Stimulated activated CD4-positive, alpha-beta T cell treated with anti-CD3 and anti-CD28 coated beads, Interleukin-1b, Interleukin-23, amount 100 ng/mL, for 4 hours (primary cell): ENCODE measurements around the gene CIZ1.
A peak's percentile ranks its signal among the peaks of the same experiment; 100 is the strongest.

ENCODE experiments used
- DNase-seq, 2 donors: peaks; one replicate each; pipeline ENCODE4 v3.0.0-alpha.2; 2020; ENCODE audit warnings: low read depth in 2 of 2

CIZ1 gene

DNA sequence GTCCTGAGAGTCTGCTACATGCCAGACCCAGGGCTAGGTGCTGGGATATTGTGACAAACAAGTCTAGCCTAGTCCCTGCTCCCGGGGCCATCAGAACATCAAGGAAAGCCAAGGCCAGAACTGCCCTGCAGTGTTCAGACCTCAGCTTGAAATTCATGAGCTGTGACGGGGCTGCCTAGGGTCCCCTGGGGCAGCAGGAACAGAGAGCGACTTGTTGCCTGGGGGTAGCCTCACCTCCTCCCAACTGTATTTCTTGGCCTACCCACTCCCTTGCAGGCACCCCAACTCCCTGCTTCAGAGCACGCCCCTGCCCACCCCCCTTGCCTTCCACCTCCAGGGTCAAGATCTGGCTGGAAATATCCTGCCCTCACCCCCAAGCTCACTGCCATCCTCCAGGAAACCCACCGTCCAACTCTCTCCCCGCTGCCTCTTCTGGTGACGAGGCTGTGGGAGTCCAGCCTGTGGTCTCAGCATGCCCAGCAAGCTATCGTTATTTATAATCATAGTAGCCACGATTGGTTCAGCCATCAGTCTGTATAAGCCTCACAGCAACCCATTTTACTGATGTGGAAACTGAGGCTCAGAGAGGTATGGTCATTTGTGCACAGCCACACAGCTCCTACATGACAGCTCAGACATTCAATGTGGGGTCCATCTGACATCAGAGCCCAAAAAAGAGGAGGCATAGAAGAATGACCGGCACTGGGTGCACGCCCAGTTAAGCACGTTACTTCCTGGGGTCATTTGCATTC, 22.6 kb upstream of the CIZ1 start:
- DNase-seq: no peak

DNA sequence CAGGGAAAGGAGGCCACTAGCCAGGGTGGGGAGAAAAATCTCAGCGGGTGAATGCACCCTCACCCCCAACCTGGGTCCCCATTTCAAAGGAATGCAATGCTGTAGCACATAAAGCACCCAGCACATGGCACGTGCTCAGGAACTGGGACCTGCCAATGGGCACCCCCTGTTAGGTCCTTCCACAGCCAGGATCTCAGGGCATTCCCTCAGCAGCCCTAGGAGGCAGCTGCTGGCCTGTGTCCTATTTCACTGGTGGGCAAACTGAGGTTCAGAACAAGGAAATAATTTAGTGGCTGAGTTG, 20.6 kb upstream of the CIZ1 start:
- no peak for DNase-seq

- no peak for DNase-seq
These were observed 20.0 kb upstream of the CIZ1 start for GRCh38 chr9:128211186-128211980.

GRCh38 chr9:128208946-128209669, 17.7 kb upstream of the CIZ1 start:
- DNase-seq: no peak

- no peak for DNase-seq
These were observed 17.0 kb upstream of the CIZ1 start for GRCh38 chr9:128208386-128208785.

GRCh38 chr9:128206916-128207910, 15.8 kb upstream of the CIZ1 start:
- no peak for DNase-seq

GRCh38 chr9:128206484-128206883, 15.1 kb upstream of the CIZ1 start:
- DNase-seq: no peak

GRCh38 chr9:128205296-128205944, 14.0 kb upstream of the CIZ1 start:
- DNase-seq: no peak

DNA sequence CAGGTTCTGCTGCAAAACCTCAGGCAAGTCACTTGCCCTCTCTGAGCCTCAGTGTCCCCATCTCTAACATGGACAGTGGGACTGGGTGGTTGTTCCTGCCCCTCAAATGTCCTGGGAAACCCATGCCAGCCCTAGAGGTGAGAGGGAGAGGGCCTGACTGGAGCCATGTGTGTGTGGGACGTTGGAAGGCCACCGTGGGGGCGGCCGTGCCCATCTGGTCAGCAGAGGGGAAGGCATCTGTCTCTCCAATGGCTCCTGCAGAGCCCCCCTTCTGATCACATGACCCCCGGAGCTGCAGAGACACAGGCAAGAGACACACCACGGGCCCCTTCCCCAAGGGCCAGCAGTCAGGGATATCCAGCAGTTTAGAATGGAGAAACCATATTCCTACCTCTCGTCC, 13.5 kb upstream of the CIZ1 start:
- no peak for DNase-seq

- no peak for DNase-seq
These were observed 12.6 kb upstream of the CIZ1 start for GRCh38 chr9:128203707-128204551.

- peak; percentile 56 to 67 for DNase-seq
These were observed 11.8 kb upstream of the CIZ1 start, which contains the start of gene DNM1 for GRCh38 chr9:128203024-128203706. DNM1 (plus strand) TSS chr9:128203379; CDS start chr9:128203471, 92 bp downstream.

DNA sequence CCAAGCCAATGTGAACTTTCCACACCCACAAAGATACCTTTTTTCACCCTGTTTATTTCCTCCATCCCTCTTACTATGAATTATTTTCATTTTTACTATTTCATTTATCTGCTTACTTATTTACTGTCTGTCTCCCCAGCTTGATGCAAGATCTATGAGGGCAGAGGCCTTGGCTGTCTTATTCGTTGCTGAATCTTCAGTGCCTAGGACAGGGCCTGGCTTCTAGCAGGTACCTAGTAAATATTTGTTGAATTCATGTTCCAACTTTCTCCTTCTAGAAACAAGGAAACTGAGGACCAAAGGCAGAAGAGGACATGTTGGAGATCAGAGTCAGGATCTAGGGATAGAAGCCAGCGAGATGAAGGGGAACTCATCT, 11.3 kb upstream of the CIZ1 start:
- no peak for DNase-seq

DNA sequence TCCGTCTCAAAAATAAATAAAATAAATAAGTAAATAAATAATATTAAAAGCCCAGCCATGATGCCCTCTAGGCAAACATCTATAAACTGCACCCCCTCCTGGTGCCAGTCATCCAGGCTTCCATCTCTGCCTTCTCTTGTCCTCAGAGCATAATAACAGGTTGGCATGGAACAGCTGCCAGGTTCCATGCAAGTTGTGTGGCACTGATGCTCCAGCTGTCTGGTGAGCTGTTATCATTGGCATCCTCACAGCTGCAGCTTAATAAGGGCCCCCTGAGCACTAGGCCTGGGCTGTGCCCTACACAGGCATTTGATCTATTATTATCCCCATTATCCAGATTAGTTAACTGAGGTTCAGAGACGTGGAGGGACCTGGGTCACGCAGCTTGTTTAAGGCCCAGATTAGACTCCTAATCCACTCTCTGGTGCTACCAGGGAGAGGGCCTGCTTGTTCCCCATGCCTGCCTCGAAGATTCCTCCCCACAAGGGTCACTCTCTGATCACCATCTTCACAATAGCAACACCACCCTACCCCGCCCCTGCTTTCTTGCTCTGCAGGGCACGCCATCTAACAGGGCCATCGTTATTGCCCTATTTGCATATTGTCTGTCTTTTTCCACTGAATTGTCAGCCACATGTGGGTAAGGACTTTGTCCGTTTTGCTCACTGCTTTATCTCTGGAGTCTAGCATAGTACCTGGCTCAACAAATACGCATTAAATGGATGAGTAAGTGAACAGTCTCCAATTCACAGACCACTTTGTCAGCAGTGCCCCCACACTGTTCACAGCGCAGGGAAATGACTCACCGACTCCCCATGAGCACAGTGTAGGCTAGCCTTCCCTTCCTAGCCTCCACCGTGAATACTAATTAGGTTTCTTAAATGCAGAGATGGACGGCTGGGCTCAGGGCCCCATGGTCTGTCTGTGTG, 10.3 kb upstream of the CIZ1 start:
- DNase-seq: no peak

- DNase-seq: no peak
These were observed 2.2 kb upstream of the CIZ1 start for GRCh38 chr9:128193469-128194096.

DNA sequence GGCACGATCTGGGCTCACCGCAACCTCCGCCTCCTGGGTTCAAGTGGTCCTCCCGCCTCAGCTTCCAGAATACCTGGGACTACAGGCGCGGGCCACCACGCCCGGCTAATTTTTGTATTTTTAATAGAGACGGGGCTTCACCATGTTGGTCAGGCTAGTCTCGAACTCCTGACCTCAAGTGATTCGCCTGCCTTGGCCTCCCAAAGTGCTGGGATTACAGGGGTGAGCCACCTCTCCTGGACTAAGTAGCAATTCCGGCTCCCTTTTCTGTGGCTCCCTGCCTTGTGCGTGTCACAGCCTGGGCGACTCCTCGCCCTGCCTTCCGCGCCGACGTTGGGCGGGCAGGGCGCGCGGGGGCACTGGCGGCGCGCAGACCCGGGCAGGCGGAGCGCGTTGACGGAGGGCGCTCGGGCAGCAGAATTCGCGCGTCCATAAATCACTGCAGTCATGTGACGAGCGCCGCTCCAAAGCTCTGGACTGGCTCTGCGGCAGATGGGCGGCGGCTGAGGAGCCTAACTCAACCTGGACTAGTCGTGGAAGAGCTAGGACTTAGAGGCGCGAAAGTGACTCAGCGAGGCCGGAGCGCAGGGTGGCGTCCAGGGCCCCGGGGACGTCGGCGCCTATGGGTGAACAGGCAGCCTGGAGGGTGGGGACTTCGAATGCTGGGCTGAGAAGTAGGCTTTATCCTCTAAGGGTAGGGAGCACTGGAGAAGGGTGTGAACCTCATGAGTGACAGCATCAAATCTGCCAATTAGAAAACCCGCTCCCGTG, 1.4 kb upstream of the CIZ1 start:
- DNase-seq: peak in 1 of 2 donors; percentile 39

GRCh38 chr9:128190516-128191405, 611 bp downstream of the CIZ1 start:
- no peak for DNase-seq
